ENCODE data around the gene PIK3CD.

The PIK3CD gene

DNA sequence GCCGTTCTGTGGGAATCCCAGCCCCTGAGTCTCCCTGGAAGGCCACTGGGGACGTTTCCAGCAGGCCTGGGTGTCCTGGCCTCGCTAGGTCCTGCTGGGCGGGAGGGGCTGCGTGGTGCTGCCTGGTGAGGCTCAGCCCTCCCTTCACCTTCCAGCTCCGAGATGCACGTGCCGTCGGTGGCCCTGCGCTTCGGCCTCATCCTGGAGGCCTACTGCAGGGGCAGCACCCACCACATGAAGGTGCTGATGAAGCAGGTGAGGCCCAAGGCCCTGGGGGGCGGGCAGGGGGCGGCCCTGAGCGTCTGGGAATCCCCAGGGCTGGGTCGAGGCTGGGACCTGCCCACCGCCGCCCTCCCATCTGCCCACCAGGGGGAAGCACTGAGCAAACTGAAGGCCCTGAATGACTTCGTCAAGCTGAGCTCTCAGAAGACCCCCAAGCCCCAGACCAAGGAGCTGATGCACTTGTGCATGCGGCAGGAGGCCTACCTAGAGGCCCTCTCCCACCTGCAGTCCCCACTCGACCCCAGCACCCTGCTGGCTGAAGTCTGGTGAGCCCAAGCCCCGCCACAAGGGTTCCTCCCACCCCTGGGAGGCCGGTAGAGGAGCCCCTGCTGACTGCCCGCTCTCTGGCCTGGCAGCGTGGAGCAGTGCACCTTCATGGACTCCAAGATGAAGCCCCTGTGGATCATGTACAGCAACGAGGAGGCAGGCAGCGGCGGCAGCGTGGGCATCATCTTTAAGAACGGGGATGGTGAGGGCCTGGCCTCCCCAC lies 70.3 kb downstream of the PIK3CD start:
- Histone ChIP-seq H3K9me3 (ENCODE audit: control insufficient read depth, insufficient read depth, low read length) (no peaks in the 10 kb centered on the region; the same call in 1 of the 2 replicates), H3K27ac (ENCODE audit: low read depth, low read length) (no peak overlapping the region), H3K36me3 (ENCODE audit: control insufficient read depth, insufficient read depth, low read length) (peaks cover 33% of the 10 kb centered on the region)

DNA sequence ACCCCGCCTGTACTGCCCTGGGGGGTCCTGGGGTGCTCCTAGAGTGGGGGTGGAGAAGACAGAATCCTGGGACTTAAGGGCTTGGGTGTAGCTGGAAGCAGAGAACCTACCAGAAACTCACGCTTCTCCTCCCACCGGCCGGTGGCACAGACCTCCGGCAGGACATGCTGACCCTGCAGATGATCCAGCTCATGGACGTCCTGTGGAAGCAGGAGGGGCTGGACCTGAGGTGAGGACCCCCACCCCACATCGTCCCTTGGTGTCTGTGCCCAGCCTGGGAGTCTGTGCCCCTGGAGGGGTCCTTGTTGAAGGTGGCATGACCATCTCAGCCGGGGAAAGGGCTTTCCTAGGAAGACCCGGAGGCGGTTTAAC lies 70.8 kb downstream of the PIK3CD start:
- H3K4me3 ChIP-seq (ENCODE audit: low read depth, low read length): no peak overlapping the region
- H3K36me3 ChIP-seq (ENCODE audit: control insufficient read depth, insufficient read depth, low read length): peaks cover 38% of the 10 kb centered on the region
- peaks cover 12% of the 10 kb centered on the region; the same call in 1 of the 2 replicates for H3K4me1 ChIP-seq (ENCODE audit: control insufficient read depth, insufficient read depth, low read length)
- no peak overlapping the region for H3K27ac ChIP-seq (ENCODE audit: low read depth, low read length)
- H3K27me3 ChIP-seq (ENCODE audit: control insufficient read depth, insufficient read depth, low read length): no peaks in the 10 kb centered on the region
- H3K9me3 ChIP-seq (ENCODE audit: control insufficient read depth, insufficient read depth, low read length): no peaks in the 10 kb centered on the region; the same call in 1 of the 2 replicates
- H3K9ac ChIP-seq (ENCODE audit: low read depth, low read length): no peak overlapping the region

More for the DNA sequence above, 70.3 kb downstream of the PIK3CD start:
- no peaks in the 10 kb centered on the region for H3K27me3 ChIP-seq (ENCODE audit: control insufficient read depth, insufficient read depth, low read length)
- peaks cover 18% of the 10 kb centered on the region; the same call in 1 of the 2 replicates for H3K4me1 ChIP-seq (ENCODE audit: control insufficient read depth, insufficient read depth, low read length)
- no peak overlapping the region for H3K9ac ChIP-seq (ENCODE audit: low read depth, low read length)
- H3K4me3 ChIP-seq (ENCODE audit: low read depth, low read length): no peak overlapping the region

DNA sequence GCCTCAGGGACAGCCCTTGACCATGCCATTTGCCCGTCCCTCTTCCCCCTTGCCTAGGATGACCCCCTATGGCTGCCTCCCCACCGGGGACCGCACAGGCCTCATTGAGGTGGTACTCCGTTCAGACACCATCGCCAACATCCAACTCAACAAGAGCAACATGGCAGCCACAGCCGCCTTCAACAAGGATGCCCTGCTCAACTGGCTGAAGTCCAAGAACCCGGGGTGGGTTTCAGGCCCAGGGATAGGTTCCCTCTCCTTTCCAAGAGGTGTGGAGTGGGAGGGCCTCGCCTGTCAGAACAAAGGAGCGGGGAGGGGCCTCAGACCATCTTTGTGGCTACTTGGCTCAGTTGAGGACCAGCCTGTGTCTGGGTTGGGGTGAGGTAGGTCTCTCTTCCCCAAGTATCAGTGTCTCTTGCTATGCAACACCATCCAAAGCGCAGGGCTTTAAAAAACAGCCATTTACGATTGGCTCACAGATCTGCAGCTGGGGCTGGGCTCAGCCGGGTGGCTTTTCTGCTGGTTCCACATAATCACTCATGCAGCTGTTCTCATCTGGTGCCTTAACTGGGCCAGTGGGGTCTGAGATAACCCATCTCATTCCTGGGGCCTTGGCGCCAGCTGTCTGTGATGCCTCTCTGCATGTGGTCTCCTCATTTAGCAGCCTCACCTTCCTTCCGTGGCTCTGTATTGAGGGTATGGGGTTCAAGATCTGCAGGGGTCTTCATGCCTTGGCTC lies 71.7 kb downstream of the PIK3CD start:
- Histone ChIP-seq H3K36me3 (ENCODE audit: control insufficient read depth, insufficient read depth, low read length) (peaks cover 43% of the 10 kb centered on the region), H3K9me3 (ENCODE audit: control insufficient read depth, insufficient read depth, low read length) (no peaks in the 10 kb centered on the region; the same call in 1 of the 2 replicates), H3K27ac (ENCODE audit: low read depth, low read length) (no peak overlapping the region), H3K4me1 (ENCODE audit: control insufficient read depth, insufficient read depth, low read length) (peaks cover 7% of the 10 kb centered on the region; the same call in 1 of the 2 replicates), H3K9ac (ENCODE audit: low read depth, low read length) (no peak overlapping the region), H3K4me3 (ENCODE audit: low read depth, low read length) (no peak overlapping the region), H3K27me3 (ENCODE audit: control insufficient read depth, insufficient read depth, low read length) (no peaks in the 10 kb centered on the region)

DNA sequence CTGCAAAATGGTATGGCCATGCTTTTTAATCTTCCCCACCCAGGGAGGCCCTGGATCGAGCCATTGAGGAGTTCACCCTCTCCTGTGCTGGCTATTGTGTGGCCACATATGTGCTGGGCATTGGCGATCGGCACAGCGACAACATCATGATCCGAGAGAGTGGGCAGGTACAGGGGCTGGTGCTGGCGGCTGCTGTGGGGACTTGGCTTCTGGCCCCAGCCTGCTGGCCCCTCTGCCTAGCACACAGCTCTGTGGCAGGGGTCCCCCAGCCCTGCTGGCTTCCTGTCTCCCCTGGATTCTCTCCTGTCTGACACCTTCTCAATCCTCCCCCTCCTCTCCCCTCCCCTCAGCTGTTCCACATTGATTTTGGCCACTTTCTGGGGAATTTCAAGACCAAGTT lies 72.4 kb downstream of the PIK3CD start:
- Histone ChIP-seq H3K36me3 (ENCODE audit: control insufficient read depth, insufficient read depth, low read length) (peaks cover 45% of the 10 kb centered on the region), H3K27me3 (ENCODE audit: control insufficient read depth, insufficient read depth, low read length) (no peaks in the 10 kb centered on the region), H3K4me1 (ENCODE audit: control insufficient read depth, insufficient read depth, low read length) (peaks cover 7% of the 10 kb centered on the region; the same call in 1 of the 2 replicates), H3K4me3 (ENCODE audit: low read depth, low read length) (no peak overlapping the region), H3K9ac (ENCODE audit: low read depth, low read length) (no peak overlapping the region), H3K9me3 (ENCODE audit: control insufficient read depth, insufficient read depth, low read length) (no peaks in the 10 kb centered on the region; the same call in 1 of the 2 replicates), H3K27ac (ENCODE audit: low read depth, low read length) (no peak overlapping the region)

DNA sequence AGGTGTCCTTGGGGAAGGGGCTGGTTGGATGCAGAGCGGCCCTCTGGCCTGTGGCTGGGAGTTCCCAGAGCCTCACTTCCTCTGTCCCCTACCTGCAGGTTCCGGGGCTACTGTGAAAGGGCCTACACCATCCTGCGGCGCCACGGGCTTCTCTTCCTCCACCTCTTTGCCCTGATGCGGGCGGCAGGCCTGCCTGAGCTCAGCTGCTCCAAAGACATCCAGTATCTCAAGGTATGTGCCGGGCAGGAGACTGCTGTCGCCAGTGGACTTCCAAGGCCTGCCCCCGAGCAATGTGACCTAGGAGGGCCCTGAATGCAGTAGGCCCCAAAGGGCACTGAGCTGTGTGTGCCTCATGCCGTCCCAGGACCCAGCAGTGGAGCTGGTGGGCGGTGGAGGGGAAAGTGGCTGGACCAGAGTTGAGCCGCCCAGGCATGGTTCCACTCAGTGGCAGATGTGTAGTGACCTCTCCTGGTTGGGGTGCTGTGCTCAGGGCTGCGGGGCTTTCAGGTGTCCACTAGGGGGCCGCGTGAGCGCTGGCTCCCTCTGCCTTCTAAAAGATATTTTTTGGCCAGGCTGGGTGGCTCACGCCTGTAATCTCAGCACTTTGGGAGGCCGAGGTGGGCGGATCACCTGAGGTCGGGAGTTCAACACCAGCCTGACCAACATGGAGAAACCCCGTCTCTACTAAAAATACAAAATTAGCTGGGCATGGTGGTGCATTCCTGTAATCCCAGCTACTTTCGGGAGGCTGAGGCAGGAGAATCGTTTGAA lies 73.4 kb downstream of the PIK3CD start:
- no peak overlapping the region for H3K4me3 ChIP-seq (ENCODE audit: low read depth, low read length)
- H3K27ac ChIP-seq (ENCODE audit: low read depth, low read length): no peak overlapping the region
- H3K36me3 ChIP-seq (ENCODE audit: control insufficient read depth, insufficient read depth, low read length): peaks cover 50% of the 10 kb centered on the region
- no peaks in the 10 kb centered on the region; the same call in 1 of the 2 replicates for H3K9me3 ChIP-seq (ENCODE audit: control insufficient read depth, insufficient read depth, low read length)
- peaks cover 7% of the 10 kb centered on the region; the same call in 1 of the 2 replicates for H3K4me1 ChIP-seq (ENCODE audit: control insufficient read depth, insufficient read depth, low read length)
- H3K27me3 ChIP-seq (ENCODE audit: control insufficient read depth, insufficient read depth, low read length): no peaks in the 10 kb centered on the region
- no peak overlapping the region for H3K9ac ChIP-seq (ENCODE audit: low read depth, low read length)

DNA sequence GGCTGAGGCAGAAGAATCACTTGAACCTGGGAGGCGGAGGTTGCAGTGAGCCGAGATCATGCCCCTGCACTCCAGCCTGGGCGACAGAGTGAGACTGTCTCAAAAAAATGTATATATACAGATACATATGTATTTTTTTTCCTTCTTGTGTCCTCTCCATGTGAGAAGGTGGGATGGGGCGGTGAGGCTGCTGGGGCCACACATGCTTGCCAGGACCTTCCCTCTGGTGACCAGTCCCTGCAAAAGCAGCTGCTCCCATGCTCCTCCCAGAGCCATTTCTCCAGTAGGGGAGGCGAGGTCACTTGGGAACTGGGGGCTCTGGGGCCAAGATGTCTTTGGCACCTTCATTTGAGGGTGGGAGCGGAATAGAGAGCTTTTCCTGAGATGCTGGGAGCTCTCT lies 74.9 kb downstream of the PIK3CD start:
- Histone ChIP-seq H3K9ac (ENCODE audit: low read depth, low read length) (no peak overlapping the region), H3K27ac (ENCODE audit: low read depth, low read length) (no peak overlapping the region)

DNA sequence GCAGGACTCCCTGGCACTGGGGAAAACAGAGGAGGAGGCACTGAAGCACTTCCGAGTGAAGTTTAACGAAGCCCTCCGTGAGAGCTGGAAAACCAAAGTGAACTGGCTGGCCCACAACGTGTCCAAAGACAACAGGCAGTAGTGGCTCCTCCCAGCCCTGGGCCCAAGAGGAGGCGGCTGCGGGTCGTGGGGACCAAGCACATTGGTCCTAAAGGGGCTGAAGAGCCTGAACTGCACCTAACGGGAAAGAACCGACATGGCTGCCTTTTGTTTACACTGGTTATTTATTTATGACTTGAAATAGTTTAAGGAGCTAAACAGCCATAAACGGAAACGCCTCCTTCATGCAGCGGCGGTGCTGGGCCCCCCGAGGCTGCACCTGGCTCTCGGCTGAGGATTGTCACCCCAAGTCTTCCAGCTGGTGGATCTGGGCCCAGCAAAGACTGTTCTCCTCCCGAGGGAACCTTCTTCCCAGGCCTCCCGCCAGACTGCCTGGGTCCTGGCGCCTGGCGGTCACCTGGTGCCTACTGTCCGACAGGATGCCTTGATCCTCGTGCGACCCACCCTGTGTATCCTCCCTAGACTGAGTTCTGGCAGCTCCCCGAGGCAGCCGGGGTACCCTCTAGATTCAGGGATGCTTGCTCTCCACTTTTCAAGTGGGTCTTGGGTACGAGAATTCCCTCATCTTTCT lies 75.5 kb downstream of the PIK3CD start:
- no peaks in the 10 kb centered on the region; the same call in 1 of the 2 replicates for H3K9me3 ChIP-seq (ENCODE audit: control insufficient read depth, insufficient read depth, low read length)
- no peak overlapping the region for H3K4me3 ChIP-seq (ENCODE audit: low read depth, low read length)
- H3K9ac ChIP-seq (ENCODE audit: low read depth, low read length): no peak overlapping the region
- H3K4me1 ChIP-seq (ENCODE audit: control insufficient read depth, insufficient read depth, low read length): no peaks in the 10 kb centered on the region
- no peaks in the 10 kb centered on the region for H3K27me3 ChIP-seq (ENCODE audit: control insufficient read depth, insufficient read depth, low read length)
- peaks cover 69% of the 10 kb centered on the region for H3K36me3 ChIP-seq (ENCODE audit: control insufficient read depth, insufficient read depth, low read length)
- no peak overlapping the region for H3K27ac ChIP-seq (ENCODE audit: low read depth, low read length)

More for the DNA sequence above, 74.9 kb downstream of the PIK3CD start:
- Histone ChIP-seq H3K27me3 (ENCODE audit: control insufficient read depth, insufficient read depth, low read length) (no peaks in the 10 kb centered on the region), H3K9me3 (ENCODE audit: control insufficient read depth, insufficient read depth, low read length) (no peaks in the 10 kb centered on the region; the same call in 1 of the 2 replicates), H3K4me3 (ENCODE audit: low read depth, low read length) (no peak overlapping the region), H3K4me1 (ENCODE audit: control insufficient read depth, insufficient read depth, low read length) (peaks cover 3% of the 10 kb centered on the region; the same call in 1 of the 2 replicates), H3K36me3 (ENCODE audit: control insufficient read depth, insufficient read depth, low read length) (peaks cover 64% of the 10 kb centered on the region)

DNA sequence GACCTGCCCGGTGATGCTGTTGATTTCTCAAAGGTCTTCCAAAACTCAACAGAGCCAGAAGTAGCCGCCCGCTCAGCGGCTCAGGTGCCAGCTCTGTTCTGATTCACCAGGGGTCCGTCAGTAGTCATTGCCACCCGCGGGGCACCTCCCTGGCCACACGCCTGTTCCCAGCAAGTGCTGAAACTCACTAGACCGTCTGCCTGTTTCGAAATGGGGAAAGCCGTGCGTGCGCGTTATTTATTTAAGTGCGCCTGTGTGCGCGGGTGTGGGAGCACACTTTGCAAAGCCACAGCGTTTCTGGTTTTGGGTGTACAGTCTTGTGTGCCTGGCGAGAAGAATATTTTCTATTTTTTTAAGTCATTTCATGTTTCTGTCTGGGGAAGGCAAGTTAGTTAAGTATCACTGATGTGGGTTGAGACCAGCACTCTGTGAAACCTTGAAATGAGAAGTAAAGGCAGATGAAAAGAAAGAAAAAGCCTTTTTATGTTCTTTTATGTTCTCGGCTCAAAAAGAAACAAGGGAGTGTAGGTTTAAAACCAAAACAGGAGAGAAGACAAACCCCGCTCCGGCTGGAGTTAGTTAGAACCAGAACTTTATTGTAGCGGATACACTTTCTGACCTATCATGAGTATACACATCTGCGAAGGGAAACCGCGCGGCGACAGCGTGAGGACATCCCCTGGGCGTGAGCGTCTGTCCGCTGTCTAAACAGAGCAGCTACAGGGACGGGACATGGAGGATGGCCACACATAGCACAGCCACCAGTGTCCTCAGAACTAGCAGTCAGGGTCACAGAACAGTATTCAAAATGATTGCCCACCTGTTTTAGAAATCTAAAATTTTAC lies 77.1 kb downstream of the PIK3CD start:
- Histone ChIP-seq H3K27ac (ENCODE audit: low read depth, low read length) (no peak overlapping the region), H3K4me3 (ENCODE audit: low read depth, low read length) (no peak overlapping the region), H3K27me3 (ENCODE audit: control insufficient read depth, insufficient read depth, low read length) (no peaks in the 10 kb centered on the region), H3K9ac (ENCODE audit: low read depth, low read length) (no peak overlapping the region), H3K36me3 (ENCODE audit: control insufficient read depth, insufficient read depth, low read length) (peaks cover 69% of the 10 kb centered on the region), H3K4me1 (ENCODE audit: control insufficient read depth, insufficient read depth, low read length) (no peaks in the 10 kb centered on the region), H3K9me3 (ENCODE audit: control insufficient read depth, insufficient read depth, low read length) (no peaks in the 10 kb centered on the region)

DNA sequence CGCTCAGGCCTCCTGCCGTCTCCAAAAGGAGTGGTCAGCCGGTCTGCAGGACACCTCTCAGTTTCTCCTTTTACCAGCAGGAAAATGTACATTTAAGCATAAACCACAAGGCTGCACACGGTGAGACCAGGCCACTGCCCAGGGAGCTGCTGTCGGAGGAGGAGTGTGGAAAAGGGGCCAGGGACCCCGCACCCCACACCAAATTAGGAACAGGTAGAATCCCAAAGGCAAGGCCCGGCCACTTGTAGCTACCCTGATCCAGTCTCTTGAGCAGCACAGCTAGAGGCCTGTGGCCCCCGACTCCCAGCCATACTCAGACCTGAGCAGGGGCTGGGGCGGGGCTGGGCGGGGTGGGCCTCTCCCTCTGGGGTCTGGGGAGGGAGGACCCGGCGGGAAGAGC lies 78.0 kb downstream of the PIK3CD start:
- Histone ChIP-seq H3K4me1 (ENCODE audit: control insufficient read depth, insufficient read depth, low read length) (no peaks in the 10 kb centered on the region), H3K9ac (ENCODE audit: low read depth, low read length) (no peak overlapping the region), H3K27me3 (ENCODE audit: control insufficient read depth, insufficient read depth, low read length) (no peaks in the 10 kb centered on the region), H3K4me3 (ENCODE audit: low read depth, low read length) (no peak overlapping the region), H3K9me3 (ENCODE audit: control insufficient read depth, insufficient read depth, low read length) (no peaks in the 10 kb centered on the region), H3K27ac (ENCODE audit: low read depth, low read length) (no peak overlapping the region), H3K36me3 (ENCODE audit: control insufficient read depth, insufficient read depth, low read length) (peaks cover 72% of the 10 kb centered on the region)
